Stimulated activated CD8-positive, alpha-beta memory T cell treated with anti-CD3 and anti-CD28 coated beads, Interleukin-4, amount 100 ng/mL, for 1 hour (primary cell): ENCODE results near the gene CNDP1.
A peak's percentile ranks its signal among the peaks of the same experiment; 100 is the strongest.
"Not testable (repeated sequence)": the region's sequence is repeated elsewhere in the genome, so short reads cannot be mapped to it uniquely, and the experiment has no call there.

ENCODE experiments used
- DNase-seq, 2 donors: peaks; one replicate each; pipeline ENCODE4 v3.0.0-alpha.2; 2020; ENCODE audit warnings: low read depth in 2 of 2, low spot score in 1 of 2

Gene CNDP1

GRCh38 chr18:74541703-74542555 lies 7.6 kb downstream of the CNDP1 start:
- no peak for DNase-seq

- no peak for DNase-seq
These were observed 10.6 kb downstream of the CNDP1 start for GRCh38 chr18:74544898-74545297.

GRCh38 chr18:74546007-74546406 lies 11.7 kb downstream of the CNDP1 start:
- no peak for DNase-seq

GRCh38 chr18:74546751-74547530 lies 12.6 kb downstream of the CNDP1 start:
- no peak for DNase-seq

- no peak for DNase-seq
These were observed 13.6 kb downstream of the CNDP1 start for GRCh38 chr18:74547860-74548259.

- DNase-seq, result no peak
These were observed 15.3 kb downstream of the CNDP1 start for GRCh38 chr18:74549591-74550104.

- DNase-seq, result no peak
These were observed 16.6 kb downstream of the CNDP1 start for GRCh38 chr18:74550886-74551285.

GRCh38 chr18:74551452-74551851 lies 17.2 kb downstream of the CNDP1 start:
- DNase-seq, result no peak

- DNase-seq, result peak; percentile 44 to 64
These were observed 17.7 kb downstream of the CNDP1 start for GRCh38 chr18:74551936-74552555.

- DNase-seq, result no peak
These were observed 21.8 kb downstream of the CNDP1 start for GRCh38 chr18:74556126-74556525.

GRCh38 chr18:74558096-74558495 lies 23.8 kb downstream of the CNDP1 start:
- DNase-seq, result no peak

GRCh38 chr18:74562131-74562730 lies 27.9 kb downstream of the CNDP1 start:
- no peak for DNase-seq

GRCh38 chr18:74562775-74563174 lies 28.5 kb downstream of the CNDP1 start:
- DNase-seq, result no peak

- DNase-seq, result no peak
These were observed 29.7 kb downstream of the CNDP1 start for GRCh38 chr18:74563999-74564398.

GRCh38 chr18:74565164-74565563 lies 30.9 kb downstream of the CNDP1 start:
- DNase-seq, result not testable (repeated sequence)

GRCh38 chr18:74565993-74566392 lies 31.7 kb downstream of the CNDP1 start:
- not testable (repeated sequence) for DNase-seq

- no peak for DNase-seq
These were observed 33.5 kb downstream of the CNDP1 start for GRCh38 chr18:74567822-74568221.

GRCh38 chr18:74569401-74569800 lies 35.1 kb downstream of the CNDP1 start:
- no peak for DNase-seq

GRCh38 chr18:74570266-74570665 lies 36.0 kb downstream of the CNDP1 start:
- no peak for DNase-seq

- DNase-seq, result no peak
These were observed 37.8 kb downstream of the CNDP1 start for GRCh38 chr18:74571895-74572680.
